Activated effector memory CD4-positive, alpha-beta T cell treated with anti-CD3 and anti-CD28 coated beads, Interleukin-2, amount 50 U/mL, for 16 hours (primary cell): ENCODE data around the gene KDM6B.
"Not testable (repeated sequence)": the region's sequence is repeated elsewhere in the genome, so short reads cannot be mapped to it uniquely, and the experiment has no call there.

Source experiments
- DNase-seq: peaks from one replicate; pipeline ENCODE4 v3.0.0-alpha.2; 2020

The KDM6B gene

GRCh38 chr17:7833795-7834541 lies at the start of gene KDM6B:
TSS of gene KDM6B (plus strand) at chr17:7834217. CDS start at chr17:7845555, 11,338 bp downstream.
- peak; percentile 95 for DNase-seq

GRCh38 chr17:7786866-7787265 lies 47.2 kb upstream of the KDM6B start:
- no peak for DNase-seq

GRCh38 chr17:7789131-7789530 lies 44.9 kb upstream of the KDM6B start:
- DNase-seq: no peak

GRCh38 chr17:7790150-7790549 lies 43.9 kb upstream of the KDM6B start:
- DNase-seq: no peak

GRCh38 chr17:7792611-7793010 lies 41.4 kb upstream of the KDM6B start:
- DNase-seq: no peak

GRCh38 chr17:7794075-7794663 lies 39.8 kb upstream of the KDM6B start:
- no peak for DNase-seq

GRCh38 chr17:7797976-7798375 lies 36.0 kb upstream of the KDM6B start:
- no peak for DNase-seq

GRCh38 chr17:7798839-7799238 lies 35.2 kb upstream of the KDM6B start:
- DNase-seq: no peak

GRCh38 chr17:7803981-7804380 lies 30.0 kb upstream of the KDM6B start:
- no peak for DNase-seq

GRCh38 chr17:7806587-7806986 lies 27.4 kb upstream of the KDM6B start:
- DNase-seq: no peak

GRCh38 chr17:7807206-7807605 lies 26.8 kb upstream of the KDM6B start:
- DNase-seq: peak; percentile 44

GRCh38 chr17:7809086-7809790 lies 24.8 kb upstream of the KDM6B start:
- DNase-seq: no peak

- not testable (repeated sequence) for DNase-seq
Measured at GRCh38 chr17:7809791-7810343, 24.1 kb upstream of the KDM6B start.

GRCh38 chr17:7811251-7811650 lies 22.8 kb upstream of the KDM6B start:
- DNase-seq: no peak

- no peak for DNase-seq
Measured at GRCh38 chr17:7814969-7815368, 19.0 kb upstream of the KDM6B start.

GRCh38 chr17:7816926-7817642 lies 16.9 kb upstream of the KDM6B start:
- no peak for DNase-seq

- DNase-seq: no peak
Measured at GRCh38 chr17:7817643-7817964, 16.4 kb upstream of the KDM6B start.

- DNase-seq: no peak
Measured at GRCh38 chr17:7818026-7818425, 16.0 kb upstream of the KDM6B start.

- DNase-seq: no peak
Measured at GRCh38 chr17:7818746-7819645, 15.0 kb upstream of the KDM6B start.

GRCh38 chr17:7820231-7820630 lies 13.8 kb upstream of the KDM6B start:
- DNase-seq: no peak

- DNase-seq: no peak
Measured at GRCh38 chr17:7822126-7822525, 11.9 kb upstream of the KDM6B start.

- DNase-seq: no peak
Measured at GRCh38 chr17:7823581-7824001, 10.4 kb upstream of the KDM6B start.
